Keratinocyte (primary cell): ENCODE results near the gene RNU6-9. TPM values are rescaled to one million over a fixed set of nuclear protein-coding genes. Genes with fewer than 3 reads are reported as not detected.

Experiments used
- DNase-seq: peaks from one replicate; pipeline ENCODE4 v3.0.0-alpha.2; 2011; ENCODE audit warnings: low read depth, missing footprints, low spot score
- FAIRE-seq: peaks from 2 replicates; lab custom pipeline; 2011; peaks lifted over from hg19 to GRCh38; lab: Jason Lieb, UNC
- H2AFZ ChIP-seq: 2 replicates; pipeline ENCODE4 v1.6.0; 2012; ENCODE audit warnings: low read length, control low read depth, inconsistent platforms; ENCODE audit not compliant: control insufficient read depth
- H3K27ac ChIP-seq: 2 replicates; pipeline ENCODE4 v1.5.1; 2011; ENCODE audit warnings: low read length; ENCODE audit not compliant: control insufficient read depth, insufficient read depth
- H3K27me3 ChIP-seq: 3 replicates; pipeline ENCODE4 v1.6.0; 2011; ENCODE audit warnings: low read length; ENCODE audit not compliant: control insufficient read depth, insufficient read depth; ENCODE audit errors: extremely low read depth
- H3K36me3 ChIP-seq, 2 experiments: 2 replicates in 1 of 2; 3 replicates in 1 of 2; pipeline ENCODE4 v1.5.1; 2011; ENCODE audit warnings: low read length in 2 of 2, mild to moderate bottlenecking in 1 of 2; ENCODE audit not compliant: control insufficient read depth in 2 of 2, insufficient read depth in 2 of 2; ENCODE audit errors: extremely low read depth in 1 of 2
- H3K4me1 ChIP-seq: 3 replicates; pipeline ENCODE4 v1.5.1; 2011; ENCODE audit warnings: low read length; ENCODE audit not compliant: control insufficient read depth, insufficient read depth; ENCODE audit errors: extremely low read depth
- H3K4me2 ChIP-seq: 3 replicates; pipeline ENCODE4 v1.6.0; 2011; ENCODE audit warnings: low read depth, low read length; ENCODE audit not compliant: control insufficient read depth, insufficient read depth; ENCODE audit errors: extremely low read depth
- H3K4me3 ChIP-seq, 3 experiments: fragments of 200-600 bp in 1 of 3; sonication (generic) in 1 of 3; 2 replicates in 2 of 3; 3 replicates in 1 of 3; pipeline ENCODE4 v1.5.1; 2011 to 2016; ENCODE audit warnings: low read length in 3 of 3, mild to moderate bottlenecking in 3 of 3, control low read depth in 2 of 3, inconsistent platforms in 1 of 3, low read depth in 1 of 3, mixed read lengths in 1 of 3, mixed run types in 1 of 3, moderate library complexity in 1 of 3; ENCODE audit not compliant: control insufficient read depth in 2 of 3, insufficient read depth in 2 of 3; ENCODE audit errors: extremely low read depth in 1 of 3
- H3K79me2 ChIP-seq: 2 replicates; pipeline ENCODE4 v1.6.0; 2012; ENCODE audit warnings: low read length; ENCODE audit not compliant: control insufficient read depth, insufficient read depth
- H3K9ac ChIP-seq: 3 replicates; pipeline ENCODE4 v1.6.0; 2011; ENCODE audit warnings: low read length; ENCODE audit not compliant: control insufficient read depth, insufficient read depth; ENCODE audit errors: extremely low read depth
- H3K9me1 ChIP-seq: 3 replicates; pipeline ENCODE4 v1.6.0; 2011; ENCODE audit warnings: low read length; ENCODE audit not compliant: control insufficient read depth, insufficient read depth; ENCODE audit errors: extremely low read depth
- H3K9me3 ChIP-seq: 2 replicates; pipeline ENCODE4 v1.5.1; 2012; ENCODE audit warnings: low read depth, low read length; ENCODE audit not compliant: control insufficient read depth
- H4K20me1 ChIP-seq: 3 replicates; pipeline ENCODE4 v1.6.0; 2011; ENCODE audit warnings: low read length; ENCODE audit not compliant: control insufficient read depth, insufficient read depth; ENCODE audit errors: extremely low read depth
- CTCF ChIP-seq, 3 experiments: IDR thresholded peaks in 1 of 3; conservative IDR thresholded peaks in 1 of 3; optimal IDR thresholded peaks in 1 of 3; 2 replicates in 2 of 3; 3 replicates in 1 of 3; pipeline versions ENCODE3 to v1.5.1; 2011; ENCODE audit warnings: low read length in 3 of 3, mild to moderate bottlenecking in 3 of 3, moderate library complexity in 2 of 3, control low read depth in 1 of 3, inconsistent platforms in 1 of 3; ENCODE audit not compliant: insufficient read depth in 2 of 3; ENCODE audit errors: extremely low read depth in 1 of 3
- EZH2 ChIP-seq: IDR thresholded peaks from one replicate; pipeline ENCODE4 v1.6.1; 2012; ENCODE audit warnings: inconsistent platforms, mild to moderate bottlenecking, low read length, moderate library complexity
- dilution Hi-C: fragments of 300-500 bp; cut with MboI; formaldehyde crosslinking; loops from one replicate; pipeline ENCODE4 v1.7.0; 2020; ENCODE audit warnings: low sequenced_read_pairs; ENCODE audit not compliant: extremely low pct_ligation_motif_present
- polyA plus RNA-seq, 5 experiments: library from polyadenylated mRNA; depleted of rRNA in 3 of 5; stranded (reverse) in 3 of 5; stranded (forward) in 1 of 5; unstranded in 1 of 5; fragments of >200 nt; gene quantifications; 1 replicate in 1 of 5; 2 replicates in 3 of 5; 3 replicates in 1 of 5; pipeline versions ENCODE4 v1.2.1 to v1.2.3, GENCODE V29; 2011 to 2012; ENCODE audit warnings: missing spikeins in 2 of 5, low read depth in 1 of 5, low replicate concordance in 1 of 5

RNU6-9 gene
- polyA plus RNA-seq, 1 donor (not counting 4 experiments of a cell fraction or from before 2014, with no cell fraction given) = not detected

GRCh38 chr19:868458-869244 lies 24.6 kb upstream of the RNU6-9 start:
- Histone ChIP-seq H3K27ac (peak overlapping the region; percentile 48), H3K9me3 (no peaks in the 10 kb centered on the region), H4K20me1 (no peaks in the 10 kb centered on the region), H3K4me3 (no peak overlapping the region), H3K36me3 (peaks cover 14 to 15% of the 10 kb centered on the region in 2 experiments), H3K27me3 (no peaks in the 10 kb centered on the region), H3K9me1 (no peaks in the 10 kb centered on the region), H3K4me2 (peak overlapping the region; percentile 22), H2AFZ (no peak overlapping the region), H3K4me1 (peaks cover 17% of the 10 kb centered on the region), H3K79me2 (no peaks in the 10 kb centered on the region), H3K9ac (peak overlapping the region; percentile 30)
- FAIRE-seq (no peak), DNase-seq (no peak)
- dilution Hi-C loops = no loop called here
- no peak for TF ChIP-seq CTCF (optimal IDR thresholded peaks at IDR 0.05 in 1 of 3, IDR thresholded peaks at IDR 0.05 in 1 of 3, conservative IDR thresholded peaks at IDR 0.05 in 1 of 3; ENCODE audit: extremely low read depth in 1 of 3, insufficient read depth in 2 of 3, low read length in 3 of 3)

DNA sequence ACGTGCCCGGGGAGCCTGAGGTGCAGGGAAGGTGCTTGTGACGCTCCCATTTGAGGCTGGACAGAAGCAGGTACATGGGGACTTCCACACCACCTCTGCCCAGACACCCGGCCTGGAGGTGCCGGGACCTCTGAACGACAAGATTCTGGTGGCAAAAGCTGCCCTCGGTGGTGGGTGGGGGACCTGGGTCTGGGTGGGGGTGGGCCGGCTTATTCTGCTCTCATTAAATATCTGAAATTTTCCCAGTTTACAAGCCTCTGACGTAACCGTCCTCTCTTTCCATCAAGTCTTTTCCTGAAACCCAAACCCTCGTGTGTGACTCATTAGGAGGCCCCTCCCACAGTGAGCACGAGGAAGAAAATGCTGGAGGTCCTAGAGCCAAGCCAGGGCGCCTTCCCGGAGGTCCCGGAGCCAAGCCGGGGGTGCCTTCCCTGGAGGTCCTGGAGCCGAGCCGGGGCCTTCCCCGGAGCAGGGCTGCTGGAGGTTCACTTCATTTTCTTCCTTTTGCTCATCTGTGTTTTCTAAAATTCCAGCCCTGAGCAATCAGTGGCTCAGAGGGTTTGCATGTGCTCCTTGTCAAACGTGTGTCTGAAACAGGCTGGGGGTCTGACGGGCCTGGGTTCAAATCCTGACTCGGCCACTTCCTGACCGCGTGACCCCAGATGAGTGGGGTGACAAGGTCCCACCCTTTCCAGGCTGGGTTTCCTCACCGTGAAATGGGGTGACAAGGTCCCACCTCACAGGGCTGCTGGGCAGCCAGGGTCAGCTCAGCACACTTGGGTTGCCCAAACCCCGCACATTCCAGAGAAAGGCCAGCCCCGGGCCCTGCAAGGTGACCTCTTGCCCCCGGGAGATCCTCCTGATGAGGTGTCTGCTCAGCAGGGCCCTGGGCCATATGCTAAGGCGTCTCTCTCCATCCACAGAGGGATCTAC lies 23.8 kb upstream of the RNU6-9 start:
- no peaks in the 10 kb centered on the region for H3K9me1 ChIP-seq
- no peak overlapping the region for H3K4me3 ChIP-seq
- no peak for DNase-seq
- FAIRE-seq = peak; percentile 81
- dilution Hi-C loops = no loop called here
- no peak overlapping the region for H2AFZ ChIP-seq
- H3K36me3 ChIP-seq = peaks cover 14 to 15% of the 10 kb centered on the region in 2 experiments
- H3K27me3 ChIP-seq = no peaks in the 10 kb centered on the region
- peaks cover 25% of the 10 kb centered on the region for H3K4me1 ChIP-seq
- H3K79me2 ChIP-seq = no peaks in the 10 kb centered on the region
- no peaks in the 10 kb centered on the region for H3K9me3 ChIP-seq
- H3K9ac ChIP-seq = peak overlapping the region; percentile 30
- no peak for TF ChIP-seq EZH2
- H3K27ac ChIP-seq = peak overlapping the region; percentile 48
- no peaks in the 10 kb centered on the region for H4K20me1 ChIP-seq
- H3K4me2 ChIP-seq = peak overlapping the region; percentile 22
